B cell (primary cell): ENCODE data around the gene SUGCT. TPM values are rescaled to one million over a fixed set of nuclear protein-coding genes. Genes with fewer than 3 reads are reported as not detected.

Experiments
- ATAC-seq: fragments of 200-7000 bp; cut with Tn5 transposase; one replicate; pipeline ENCODE4 v1.10.0; 2021; ENCODE audit warnings: low read depth, mild to moderate bottlenecking, moderate number of reproducible peaks, moderate library complexity
- CTCF ChIA-PET: fragments of 350-600 bp; sonication (Branson Sonifier 250); formaldehyde crosslinking; loops from one replicate; lab custom pipeline; 2021; ENCODE audit warnings: antibody characterized with exemption, inconsistent platforms; lab: Charles Lee
- POLR2A ChIA-PET: fragments of 350-600 bp; sonication (Branson Sonifier 250); formaldehyde crosslinking; loops from one replicate; lab custom pipeline; 2021; ENCODE audit warnings: antibody characterized with exemption; lab: Charles Lee
- DNase-seq: peaks from one replicate; pipeline ENCODE4 v3.0.0; 2013
- H2AFZ ChIP-seq: 2 replicates; pipeline ENCODE4 v1.6.1; 2012; ENCODE audit warnings: mild to moderate bottlenecking, low read depth, low read length; ENCODE audit not compliant: insufficient read depth, poor library complexity, severe bottlenecking
- H3K27ac ChIP-seq, 2 donors: 1 replicate in 1 of 2; 2 replicates in 1 of 2; pipeline ENCODE4 v1.5.1; 2012 to 2013; ENCODE audit warnings: low read length in 2 of 2, mild to moderate bottlenecking in 2 of 2, moderate library complexity in 1 of 2
- H3K27me3 ChIP-seq, 4 experiments: fragments of 200-600 bp in 1 of 4; sonication (generic) in 1 of 4; replicated peaks in 1 of 4; 1 replicate in 2 of 4; 2 replicates in 2 of 4; pipeline versions ENCODE4 v1.6.1 to v1.7.0; 2013 to 2016; ENCODE audit warnings: low read length in 3 of 4, mild to moderate bottlenecking in 2 of 4, mixed read lengths in 1 of 4, moderate library complexity in 1 of 4; ENCODE audit not compliant: insufficient read depth in 4 of 4, control insufficient read depth in 3 of 4; ENCODE audit errors: control extremely low read depth in 1 of 4
- H3K36me3 ChIP-seq, 2 experiments: replicated peaks in 1 of 2; 1 replicate in 1 of 2; 2 replicates in 1 of 2; pipeline versions ENCODE4 v1.6.1 to v1.7.1; 2013; ENCODE audit warnings: low read length in 1 of 2; ENCODE audit not compliant: insufficient read depth in 2 of 2, control insufficient read depth in 1 of 2; ENCODE audit errors: control extremely low read depth in 1 of 2, extremely low read depth in 1 of 2
- H3K4me1 ChIP-seq, 2 donors: fragments of 200-600 bp in 1 of 2; sonication (generic) in 1 of 2; 1 replicate in 1 of 2; 2 replicates in 1 of 2; pipeline versions ENCODE4 v1.5.1 to v1.6.1; 2013 to 2017; ENCODE audit warnings: low read length in 2 of 2; ENCODE audit not compliant: control insufficient read depth in 2 of 2, insufficient read depth in 2 of 2
- H3K4me2 ChIP-seq: replicated peaks from 2 replicates; pipeline ENCODE3; 2012; ENCODE audit warnings: mild to moderate bottlenecking, low read depth, low read length; ENCODE audit not compliant: poor library complexity, severe bottlenecking
- H3K4me3 ChIP-seq, 5 experiments: fragments of 200-600 bp in 1 of 5; sonication (generic) in 1 of 5; 1 replicate in 3 of 5; 2 replicates in 2 of 5; pipeline versions ENCODE4 v1.5.1 to v1.7.0; 2011 to 2016; ENCODE audit warnings: low read length in 4 of 5, mild to moderate bottlenecking in 4 of 5, low read depth in 2 of 5, control low read depth in 1 of 5, moderate library complexity in 1 of 5; ENCODE audit not compliant: insufficient read depth in 1 of 5; ENCODE audit errors: control extremely low read depth in 1 of 5, extremely low read depth in 1 of 5
- H3K79me2 ChIP-seq: fragments of 200-600 bp; sonication (generic); one replicate; pipeline ENCODE4 v1.6.0; 2016; ENCODE audit warnings: low read length; ENCODE audit not compliant: control insufficient read depth, insufficient read depth
- H3K9ac ChIP-seq: fragments of 200-600 bp; sonication (generic); 2 replicates; pipeline ENCODE4 v1.6.1; 2017; ENCODE audit warnings: mild to moderate bottlenecking, low read length, moderate library complexity
- H3K9me3 ChIP-seq, 3 donors: one replicate each; pipeline versions ENCODE4 v1.6.1 to v1.7.1; 2013; ENCODE audit warnings: low read length in 2 of 3; ENCODE audit not compliant: control insufficient read depth in 2 of 3, insufficient read depth in 1 of 3; ENCODE audit errors: control extremely low read depth in 1 of 3
- H4K20me1 ChIP-seq: 2 replicates; pipeline ENCODE4 v1.6.0; 2012; ENCODE audit warnings: mild to moderate bottlenecking, low read length; ENCODE audit not compliant: insufficient read depth, control insufficient read depth, poor library complexity, severe bottlenecking
- H3K27ac Mint-ChIP-seq: one replicate; pipeline ENCODE4 v1.8.0; 2021; ENCODE audit warnings: mixed read lengths
- H3K27me3 Mint-ChIP-seq: one replicate; pipeline ENCODE4 v1.8.0; 2021; ENCODE audit warnings: mixed read lengths
- H3K4me1 Mint-ChIP-seq: one replicate; pipeline ENCODE4 v1.8.0; 2021; ENCODE audit warnings: mixed read lengths
- H3K4me3 Mint-ChIP-seq: one replicate; pipeline ENCODE4 v1.8.0; 2021; ENCODE audit warnings: mixed read lengths
- H3K9me3 Mint-ChIP-seq: one replicate; pipeline ENCODE4 v1.8.0; 2022; ENCODE audit warnings: mixed read lengths; ENCODE audit not compliant: insufficient read depth
- EZH2 ChIP-seq: IDR thresholded peaks from 2 replicates; pipeline ENCODE4 v1.6.1; 2012; ENCODE audit warnings: borderline replicate concordance, low read depth, mild to moderate bottlenecking, moderate library complexity, low read length; ENCODE audit not compliant: insufficient read depth, poor library complexity, severe bottlenecking
- WGBS: methylation state at CpG from one replicate; pipeline ENCODE4 v1.1.5; 2013; ENCODE audit warnings: missing lambda C conversion rate; ENCODE audit not compliant: insufficient coverage; 5-methylcytosine and 5-hydroxymethylcytosine counted together
- intact Hi-C: fragments of 100-400 bp; cut with micrococcal nuclease; formaldehyde crosslinking; loops from one replicate; pipeline ENCODE4 v1.10.0; 2022
- polyA plus RNA-seq: library from polyadenylated mRNA; depleted of rRNA; stranded (reverse); fragments of >200 nt; gene quantifications from 2 replicates; pipeline ENCODE4 v1.2.3, GENCODE V29; 2012
- total RNA-seq, 2 donors: library from RNA; stranded (reverse); fragments of 120-200 nt in 1 of 2; gene quantifications; 1 replicate in 1 of 2; 2 replicates in 1 of 2; pipeline versions ENCODE4 v1.2.3 to v1.2.4, GENCODE V29; 2013 to 2022
- TF ChIP-seq, protein P1 (sequence below): fragments of 200-600 bp; IDR thresholded peaks from one replicate; pipeline ENCODE4 v1.8.0; 2022; ENCODE audit warnings: antibody characterized with exemption, mild to moderate bottlenecking

SUGCT gene
- total and polyA plus RNA-seq, 2 donors (not counting 1 experiment from before 2014, with no cell fraction given): 0.19 to 0.86 TPM

DNA sequence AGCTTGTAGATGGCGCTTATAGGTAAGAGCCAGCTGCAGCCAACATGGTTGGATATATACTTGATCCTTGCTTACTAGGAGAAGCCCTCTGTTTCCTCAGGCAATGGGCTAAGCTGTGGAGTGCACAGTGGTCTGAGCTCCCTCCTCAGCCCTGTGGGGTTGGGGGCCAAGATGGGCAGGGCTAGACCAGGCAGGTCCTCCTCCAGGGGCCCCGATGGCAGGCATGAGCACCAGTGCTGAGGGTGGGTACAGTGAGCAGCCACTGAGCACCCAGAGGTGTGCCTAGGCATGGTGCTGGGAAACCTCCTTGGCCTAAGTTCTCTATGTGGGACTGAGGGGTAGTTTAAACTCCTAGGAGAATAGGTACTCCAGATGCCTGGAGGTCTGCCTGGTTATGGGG is 680.2 kb downstream of the SUGCT start:
- H3K4me1 Mint-ChIP-seq: peaks cover 34% of the 10 kb centered on the region
- Histone ChIP-seq H3K9me3 (peaks cover 4 to 10% (median 7%) of the 10 kb centered on the region in 3 donors), H3K4me2 (no peak overlapping the region), H3K27ac (no peak overlapping the region), H3K4me1 (peaks cover 2 to 11% of the 10 kb centered on the region in 2 donors), H3K9ac (no peak overlapping the region), H3K79me2 (no peaks in the 10 kb centered on the region), H3K36me3 (no peaks in the 10 kb centered on the region), H3K4me3 (no peak overlapping the region), H3K27me3 (no peaks in the 10 kb centered on the region), H4K20me1 (no peaks in the 10 kb centered on the region), H2AFZ (no peak overlapping the region)
- H3K27me3 Mint-ChIP-seq: no peaks in the 10 kb centered on the region
- TF ChIP-seq, protein P1, sequence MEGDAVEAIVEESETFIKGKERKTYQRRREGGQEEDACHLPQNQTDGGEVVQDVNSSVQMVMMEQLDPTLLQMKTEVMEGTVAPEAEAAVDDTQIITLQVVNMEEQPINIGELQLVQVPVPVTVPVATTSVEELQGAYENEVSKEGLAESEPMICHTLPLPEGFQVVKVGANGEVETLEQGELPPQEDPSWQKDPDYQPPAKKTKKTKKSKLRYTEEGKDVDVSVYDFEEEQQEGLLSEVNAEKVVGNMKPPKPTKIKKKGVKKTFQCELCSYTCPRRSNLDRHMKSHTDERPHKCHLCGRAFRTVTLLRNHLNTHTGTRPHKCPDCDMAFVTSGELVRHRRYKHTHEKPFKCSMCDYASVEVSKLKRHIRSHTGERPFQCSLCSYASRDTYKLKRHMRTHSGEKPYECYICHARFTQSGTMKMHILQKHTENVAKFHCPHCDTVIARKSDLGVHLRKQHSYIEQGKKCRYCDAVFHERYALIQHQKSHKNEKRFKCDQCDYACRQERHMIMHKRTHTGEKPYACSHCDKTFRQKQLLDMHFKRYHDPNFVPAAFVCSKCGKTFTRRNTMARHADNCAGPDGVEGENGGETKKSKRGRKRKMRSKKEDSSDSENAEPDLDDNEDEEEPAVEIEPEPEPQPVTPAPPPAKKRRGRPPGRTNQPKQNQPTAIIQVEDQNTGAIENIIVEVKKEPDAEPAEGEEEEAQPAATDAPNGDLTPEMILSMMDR: no peak
- no peak for TF ChIP-seq EZH2
- POLR2A ChIA-PET: no interaction called here
- no peak overlapping the region for H3K4me3 Mint-ChIP-seq
- no peak for ATAC-seq
- 54% methylated on average over 2 of the region's 2 CpGs for WGBS
- H3K9me3 Mint-ChIP-seq: peaks cover 14% of the 10 kb centered on the region
- CTCF ChIA-PET: no interaction called here
- DNase-seq: no peak
- intact Hi-C loops: no loop called here
- no peak overlapping the region for H3K27ac Mint-ChIP-seq

- Histone ChIP-seq H4K20me1 (no peaks in the 10 kb centered on the region), H3K4me2 (no peak overlapping the region), H3K79me2 (no peaks in the 10 kb centered on the region), H3K9me3 (peaks cover 4 to 10% (median 7%) of the 10 kb centered on the region in 3 donors), H3K4me1 (peaks cover 0 to 6% of the 10 kb centered on the region in 2 donors), H3K9ac (no peak overlapping the region), H3K36me3 (no peaks in the 10 kb centered on the region), H3K27me3 (no peaks in the 10 kb centered on the region), H3K4me3 (no peak overlapping the region), H2AFZ (no peak overlapping the region), H3K27ac (no peak overlapping the region)
- no peaks in the 10 kb centered on the region for H3K27me3 Mint-ChIP-seq
- H3K4me3 Mint-ChIP-seq: no peak overlapping the region
- no peak overlapping the region for H3K27ac Mint-ChIP-seq
- 100% methylated on average over 4 of the region's 4 CpGs for WGBS
- intact Hi-C loops: no loop called here
- POLR2A ChIA-PET: no interaction called here
- ATAC-seq: no peak
- TF ChIP-seq EZH2: no peak
- TF ChIP-seq, protein P1: no peak
- CTCF ChIA-PET: no interaction called here
- DNase-seq: no peak
- H3K4me1 Mint-ChIP-seq: peaks cover 29% of the 10 kb centered on the region
- H3K9me3 Mint-ChIP-seq: peaks cover 14% of the 10 kb centered on the region
These were observed 680.7 kb downstream of the SUGCT start for GRCh38 chr7:40815512-40815911.
